HG03159 (cell line): ENCODE data around the gene NISCH.

Experiments used
- ATAC-seq: cut with Tn5 transposase; IDR thresholded peaks from one replicate; pipeline ENCODE4 v1.9.1; 2021; ENCODE audit warnings: mild to moderate bottlenecking, moderate library complexity; ENCODE audit not compliant: unreplicated experiment

The NISCH gene

GRCh38 chr3:52435246-52436101 lies 19.9 kb upstream of the NISCH start:
- no peak for ATAC-seq

GRCh38 chr3:52436500-52437149 lies 18.8 kb upstream of the NISCH start:
- ATAC-seq: no peak

- no peak for ATAC-seq
Observed at GRCh38 chr3:52437326-52438103, 17.9 kb upstream of the NISCH start.

GRCh38 chr3:52438104-52438376 lies 17.4 kb upstream of the NISCH start:
- ATAC-seq: no peak

- no peak for ATAC-seq
Observed at GRCh38 chr3:52438579-52439425, 16.6 kb upstream of the NISCH start.

- ATAC-seq: no peak
Observed at GRCh38 chr3:52439426-52440248, 15.8 kb upstream of the NISCH start.

- no peak for ATAC-seq
Observed at GRCh38 chr3:52440249-52440551, 15.2 kb upstream of the NISCH start.

- ATAC-seq: no peak
Observed at GRCh38 chr3:52440671-52441070, 14.7 kb upstream of the NISCH start.

GRCh38 chr3:52441091-52441771 lies 14.2 kb upstream of the NISCH start:
- ATAC-seq: no peak

GRCh38 chr3:52441772-52442332 lies 13.6 kb upstream of the NISCH start:
- no peak for ATAC-seq

GRCh38 chr3:52442409-52443267 lies 12.8 kb upstream of the NISCH start:
- ATAC-seq: no peak

GRCh38 chr3:52443268-52443610 lies 12.2 kb upstream of the NISCH start:
- ATAC-seq: no peak

GRCh38 chr3:52443791-52444687 lies 11.4 kb upstream of the NISCH start:
- no peak for ATAC-seq

GRCh38 chr3:52444860-52445793 lies 10.3 kb upstream of the NISCH start, which contains the start of gene SEMA3G:
SEMA3G (minus strand) TSS chr3:52445103; CDS start chr3:52445027, 76 bp downstream.
- ATAC-seq: peak; percentile 77

GRCh38 chr3:52446042-52446441 lies 9.4 kb upstream of the NISCH start:
- no peak for ATAC-seq
